Large intestine (tissue), 3 donors: Measurements from ENCODE around the gene NTM. TPM values are rescaled to one million over a fixed set of nuclear protein-coding genes. Genes with fewer than 3 reads are reported as not detected.

Source experiments
- DNase-seq, 2 donors: peaks; one replicate each; pipeline versions ENCODE4 v3.0.0 to v3.0.0-alpha.2; 2013
- H3K27ac ChIP-seq: one replicate; pipeline ENCODE4 v1.5.1; 2013; ENCODE audit warnings: low read length
- H3K27me3 ChIP-seq: 2 replicates; pipeline ENCODE4 v1.6.1; 2013; ENCODE audit warnings: low read length; ENCODE audit not compliant: control insufficient read depth, insufficient read depth
- H3K36me3 ChIP-seq: 2 replicates; pipeline ENCODE4 v1.6.1; 2013; ENCODE audit warnings: low read length; ENCODE audit not compliant: control insufficient read depth, insufficient read depth
- H3K4me1 ChIP-seq: one replicate; pipeline ENCODE4 v1.6.1; 2013; ENCODE audit warnings: low read length; ENCODE audit not compliant: control insufficient read depth, insufficient read depth
- H3K4me3 ChIP-seq: one replicate; pipeline ENCODE4 v1.5.1; 2013; ENCODE audit warnings: low read length
- H3K9me3 ChIP-seq: one replicate; pipeline ENCODE4 v1.6.1; 2013; ENCODE audit warnings: mild to moderate bottlenecking, low read depth, low read length, moderate library complexity; ENCODE audit not compliant: control insufficient read depth
- WGBS: methylation state at CpG from one replicate; pipeline ENCODE4 v1.1.5; 2013; ENCODE audit warnings: low lambda C conversion rate; ENCODE audit not compliant: insufficient coverage; 5-methylcytosine and 5-hydroxymethylcytosine counted together
- polyA plus RNA-seq: library from polyadenylated mRNA; unstranded; fragments of 120-200 nt; gene quantifications from one replicate; pipeline ENCODE4 v1.2.1, GENCODE V29; 2013

NTM gene
- polyA plus RNA-seq, 1 donor, result 17.2 TPM

- no peaks in the 10 kb centered on the region for H3K27me3 ChIP-seq
- H3K36me3 ChIP-seq, result no peaks in the 10 kb centered on the region
- no peak overlapping the region for H3K27ac ChIP-seq
- H3K4me3 ChIP-seq, result no peak overlapping the region
- no CpG with 5 or more reads among the region's 5 CpGs for WGBS
- no peaks in the 10 kb centered on the region for H3K9me3 ChIP-seq
- H3K4me1 ChIP-seq, result no peaks in the 10 kb centered on the region
- DNase-seq, result no peak
Observed at GRCh38 chr11:131653260-131653659, 282.8 kb downstream of the NTM start.

GRCh38 chr11:131654849-131655248 is 284.4 kb downstream of the NTM start:
- Histone ChIP-seq H3K9me3 (no peaks in the 10 kb centered on the region), H3K27ac (no peak overlapping the region)
- WGBS, result no CpG with 5 or more reads among the region's 10 CpGs

DNA sequence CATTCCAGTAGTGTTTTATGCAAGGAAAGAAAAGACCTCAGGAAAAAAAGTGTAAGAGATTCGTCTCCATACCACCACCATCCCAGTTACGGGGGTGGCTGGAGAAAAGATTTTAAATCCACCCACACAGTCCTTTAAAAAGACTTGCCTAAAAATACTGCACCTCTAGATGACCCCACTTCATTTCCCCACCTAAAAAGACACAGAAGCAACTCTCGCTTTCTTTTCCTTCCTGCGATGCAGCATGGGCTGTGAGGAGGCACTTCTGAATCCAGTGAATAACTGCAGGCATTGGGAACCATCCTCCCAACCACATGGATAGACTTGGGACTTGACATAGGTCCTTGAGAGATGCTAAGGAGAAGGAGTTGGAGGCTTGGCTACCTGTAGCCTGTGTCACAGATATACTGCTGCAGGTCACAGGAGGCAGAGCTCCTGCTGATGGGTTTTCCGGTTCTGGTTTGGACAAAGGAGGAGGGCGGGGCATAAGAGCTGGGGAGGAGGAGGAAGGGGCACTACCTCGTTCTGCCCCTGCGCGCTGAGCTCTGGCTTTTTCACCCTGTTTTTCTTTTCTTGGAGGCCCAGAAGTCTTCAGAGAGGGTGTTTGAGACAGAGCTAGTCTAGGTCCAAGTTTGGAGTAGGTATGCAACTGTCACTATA is 285.9 kb downstream of the NTM start:
- WGBS, result no CpG with 5 or more reads among the region's 9 CpGs
- Histone ChIP-seq H3K4me3 (no peak overlapping the region), H3K27ac (no peak overlapping the region), H3K4me1 (no peaks in the 10 kb centered on the region), H3K36me3 (no peaks in the 10 kb centered on the region), H3K9me3 (no peaks in the 10 kb centered on the region), H3K27me3 (no peaks in the 10 kb centered on the region)
- DNase-seq, result no peak

More at GRCh38 chr11:131654849-131655248, 284.4 kb downstream of the NTM start:
- no peaks in the 10 kb centered on the region for H3K4me1 ChIP-seq
- H3K4me3 ChIP-seq, result no peak overlapping the region
- H3K36me3 ChIP-seq, result no peaks in the 10 kb centered on the region
- H3K27me3 ChIP-seq, result no peaks in the 10 kb centered on the region
- no peak for DNase-seq

GRCh38 chr11:131656839-131657211 is 286.4 kb downstream of the NTM start:
- DNase-seq, result no peak
- no peaks in the 10 kb centered on the region for H3K36me3 ChIP-seq
- no peaks in the 10 kb centered on the region for H3K4me1 ChIP-seq
- 22% methylated on average over 1 of the region's 9 CpGs for WGBS
- no peak overlapping the region for H3K27ac ChIP-seq
- H3K4me3 ChIP-seq, result no peak overlapping the region
- no peaks in the 10 kb centered on the region for H3K27me3 ChIP-seq
- H3K9me3 ChIP-seq, result no peaks in the 10 kb centered on the region

DNA sequence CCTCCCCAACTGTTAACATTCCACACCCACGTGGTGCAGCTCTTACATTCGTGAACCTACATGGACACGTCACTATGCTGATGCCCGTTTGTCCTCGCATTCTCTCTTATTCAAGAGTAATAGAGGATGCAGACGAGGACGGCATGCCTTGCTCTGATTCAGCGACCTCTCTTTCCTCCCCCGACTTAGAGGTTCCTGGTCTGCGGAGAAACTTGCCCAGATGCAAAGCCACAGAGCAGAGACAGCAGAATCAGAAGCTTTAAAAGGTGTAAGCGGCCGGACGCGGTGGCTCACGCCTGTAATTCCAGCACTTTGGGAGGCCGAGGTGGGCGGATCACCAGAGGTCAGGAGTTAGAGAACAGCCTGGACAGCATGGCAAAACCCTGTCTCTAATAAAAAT is 288.0 kb downstream of the NTM start:
- no peaks in the 10 kb centered on the region for H3K4me1 ChIP-seq
- no peak for DNase-seq

DNA sequence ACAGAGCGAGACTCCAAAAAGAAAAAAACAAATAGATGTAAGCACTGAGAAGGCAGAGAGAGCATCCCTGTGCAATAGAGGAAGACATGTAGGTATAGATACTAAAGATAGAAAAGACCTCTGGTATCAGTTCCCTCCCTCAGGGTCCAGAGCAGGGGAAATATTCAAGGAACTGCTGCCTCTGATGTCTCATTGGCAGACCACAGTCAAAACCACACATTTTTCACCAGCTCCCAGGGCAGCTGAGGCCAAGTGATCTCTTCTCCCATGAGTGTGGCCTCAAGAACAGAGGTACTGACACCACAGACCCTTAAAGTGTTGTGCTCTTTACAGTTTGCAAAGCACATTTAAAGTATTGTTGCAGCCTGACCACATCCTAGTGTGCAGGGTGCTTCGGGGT is 288.5 kb downstream of the NTM start:
- WGBS, result no CpG with 5 or more reads among the region's 2 CpGs
- Histone ChIP-seq H3K4me1 (no peaks in the 10 kb centered on the region), H3K4me3 (no peak overlapping the region), H3K9me3 (no peaks in the 10 kb centered on the region), H3K36me3 (no peaks in the 10 kb centered on the region), H3K27me3 (peaks cover 4% of the 10 kb centered on the region), H3K27ac (no peak overlapping the region)
- DNase-seq, result no peak

More for the DNA sequence above, 288.0 kb downstream of the NTM start:
- Histone ChIP-seq H3K9me3 (no peaks in the 10 kb centered on the region), H3K27ac (no peak overlapping the region), H3K36me3 (no peaks in the 10 kb centered on the region), H3K4me3 (no peak overlapping the region), H3K27me3 (peaks cover 4% of the 10 kb centered on the region)
- no CpG with 5 or more reads among the region's 17 CpGs for WGBS

GRCh38 chr11:131659931-131660330 is 289.5 kb downstream of the NTM start:
- no peaks in the 10 kb centered on the region for H3K36me3 ChIP-seq
- DNase-seq, result no peak
- no peaks in the 10 kb centered on the region for H3K4me1 ChIP-seq
- no peak overlapping the region for H3K4me3 ChIP-seq
- WGBS, result no CpG with 5 or more reads among the region's 11 CpGs
- H3K27me3 ChIP-seq, result peaks cover 4% of the 10 kb centered on the region
- H3K27ac ChIP-seq, result no peak overlapping the region
- H3K9me3 ChIP-seq, result no peaks in the 10 kb centered on the region

GRCh38 chr11:131661132-131661531 is 290.7 kb downstream of the NTM start:
- Histone ChIP-seq H3K27ac (no peak overlapping the region), H3K4me1 (no peaks in the 10 kb centered on the region), H3K36me3 (no peaks in the 10 kb centered on the region), H3K27me3 (peaks cover 4% of the 10 kb centered on the region), H3K4me3 (no peak overlapping the region), H3K9me3 (no peaks in the 10 kb centered on the region)
- no peak for DNase-seq
- WGBS, result no CpG with 5 or more reads among the region's 3 CpGs

DNA sequence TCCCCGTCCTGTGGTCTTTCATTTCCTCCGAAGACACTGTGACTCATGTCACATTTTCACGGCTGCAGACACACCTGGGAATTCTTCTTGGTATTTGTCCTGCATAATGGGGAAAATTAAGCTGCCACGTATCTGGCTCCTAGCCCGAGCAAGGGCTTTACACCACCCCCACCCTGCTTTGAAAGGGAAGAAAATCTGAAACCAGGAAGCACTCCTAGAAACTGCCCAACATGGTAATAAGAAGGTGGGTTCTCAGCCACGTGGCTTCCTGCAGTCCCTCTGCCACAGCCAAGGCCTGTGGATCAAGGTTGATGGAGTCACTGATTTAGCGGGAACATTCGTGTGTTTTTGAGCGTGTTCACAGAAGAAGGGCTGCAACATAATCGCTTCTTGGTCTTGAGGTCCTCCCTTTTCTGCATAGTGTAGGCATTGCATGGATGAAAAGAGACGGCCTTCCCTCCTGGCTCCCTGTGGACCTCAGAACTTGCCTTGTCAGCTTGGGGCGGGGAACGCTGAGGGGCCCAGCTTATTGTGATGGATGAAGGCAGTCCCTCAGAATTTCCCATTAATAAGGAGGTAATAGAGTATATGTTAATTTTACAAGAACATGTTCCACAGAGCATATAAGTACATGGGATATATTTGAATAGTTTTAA is 292.0 kb downstream of the NTM start:
- no peak overlapping the region for H3K4me3 ChIP-seq
- no CpG with 5 or more reads among the region's 13 CpGs for WGBS
- no peaks in the 10 kb centered on the region for H3K4me1 ChIP-seq
- no peaks in the 10 kb centered on the region for H3K9me3 ChIP-seq
- DNase-seq, result no peak
- no peak overlapping the region for H3K27ac ChIP-seq
- H3K27me3 ChIP-seq, result peaks cover 4% of the 10 kb centered on the region
- H3K36me3 ChIP-seq, result no peaks in the 10 kb centered on the region

DNA sequence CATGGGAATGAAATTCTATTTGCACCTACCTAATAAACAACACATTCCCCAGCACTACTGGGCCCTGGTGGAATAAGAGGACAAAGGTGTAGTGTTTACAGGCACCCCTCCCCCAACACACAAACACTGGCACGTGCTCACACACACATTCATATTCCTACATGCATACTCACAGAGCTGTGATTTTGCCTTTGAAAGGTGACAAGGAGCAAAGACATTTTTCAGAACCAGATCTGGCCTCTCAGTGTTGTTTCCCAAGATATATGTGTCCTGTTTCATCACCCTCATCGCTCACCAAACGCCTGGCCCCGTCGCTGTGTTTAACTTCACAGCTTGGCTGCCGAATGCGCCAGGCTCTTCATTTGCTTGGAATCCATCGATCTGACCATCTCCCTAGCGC is 292.6 kb downstream of the NTM start:
- no peak overlapping the region for H3K27ac ChIP-seq
- no peaks in the 10 kb centered on the region for H3K36me3 ChIP-seq
- H3K4me1 ChIP-seq, result no peaks in the 10 kb centered on the region
- H3K9me3 ChIP-seq, result no peaks in the 10 kb centered on the region
- whole genome bisulfite sequencing, result no CpG with 5 or more reads among the region's 9 CpGs
- no peak overlapping the region for H3K4me3 ChIP-seq
- DNase-seq, result no peak
- H3K27me3 ChIP-seq, result peaks cover 4% of the 10 kb centered on the region
